WTC11 (cell line): Measurements from ENCODE around the gene SDF4. TPM values are rescaled to one million over a fixed set of nuclear protein-coding genes. Genes with fewer than 3 reads are reported as not detected.

Source experiments
- ATAC-seq: fragments of 200-7000 bp; cut with Tn5 transposase; 2 replicates; pipeline ENCODE4 v1.10.0; 2021; ENCODE audit warnings: mild to moderate bottlenecking, moderate library complexity
- CTCF ChIA-PET: fragments of 300-600 bp; sonication (Branson Sonifier 250); formaldehyde crosslinking; loops from one replicate; lab custom pipeline; 2021; ENCODE audit warnings: antibody characterized with exemption; lab: Charles Lee
- POLR2A ChIA-PET: fragments of 350-600 bp; sonication (Branson Sonifier 250); formaldehyde crosslinking; loops from one replicate; lab custom pipeline; 2021; ENCODE audit warnings: antibody characterized with exemption; lab: Charles Lee
- DNase-seq: peaks from one replicate; pipeline ENCODE4 v3.0.0; 2021; ENCODE audit warnings: low spot score
- H3K27ac Mint-ChIP-seq: 2 replicates; pipeline ENCODE4 v1.8.0; 2021; ENCODE audit warnings: mixed read lengths
- H3K27me3 Mint-ChIP-seq: 2 replicates; pipeline ENCODE4 v1.8.0; 2021; ENCODE audit warnings: low read depth, mild to moderate bottlenecking, moderate library complexity, mixed read lengths
- H3K36me3 Mint-ChIP-seq: 2 replicates; pipeline ENCODE4 v1.8.0; 2021; ENCODE audit warnings: mixed read lengths
- H3K4me1 Mint-ChIP-seq: 2 replicates; pipeline ENCODE4 v1.8.0; 2022; ENCODE audit warnings: mixed read lengths
- H3K4me3 Mint-ChIP-seq: 2 replicates; pipeline ENCODE4 v1.8.0; 2021; ENCODE audit warnings: mild to moderate bottlenecking, moderate library complexity, mixed read lengths
- H3K9me3 Mint-ChIP-seq: 2 replicates; pipeline ENCODE4 v1.8.0; 2021; ENCODE audit warnings: mixed read lengths
- ATF1 ChIP-seq: sonication (generic); formaldehyde crosslinking; IDR thresholded peaks from 2 replicates; pipeline ENCODE4 v1.8.1; 2023; ENCODE audit warnings: mild to moderate bottlenecking, moderate library complexity, missing genetic modification reagents
- E2F4 ChIP-seq: sonication (generic); formaldehyde crosslinking; IDR thresholded peaks from 2 replicates; pipeline ENCODE4 v1.8.1; 2022; ENCODE audit warnings: low read depth, mild to moderate bottlenecking, moderate library complexity, missing genetic modification reagents, borderline replicate concordance
- GRHL2 ChIP-seq: fragments of 250-450 bp; sonication (Bioruptor Pico); IDR thresholded peaks from 2 replicates; pipeline ENCODE4 v1.8.0; 2022; ENCODE audit warnings: mild to moderate bottlenecking, moderate library complexity; ENCODE audit not compliant: insufficient replicate concordance, severe bottlenecking
- NFE2L1 ChIP-seq: sonication (generic); formaldehyde crosslinking; IDR thresholded peaks from 2 replicates; pipeline ENCODE4 v1.8.1; 2023; ENCODE audit warnings: missing genetic modification reagents
- NFYB ChIP-seq: sonication (generic); formaldehyde crosslinking; conservative IDR thresholded peaks from 2 replicates; pipeline ENCODE4 v1.8.0; 2022; ENCODE audit warnings: low read depth, missing genetic modification reagents
- NR1H2 ChIP-seq: sonication (generic); formaldehyde crosslinking; IDR thresholded peaks from 2 replicates; pipeline ENCODE4 v1.9.0; 2021; ENCODE audit warnings: mild to moderate bottlenecking, moderate library complexity, missing genetic modification reagents
- OVOL2 ChIP-seq: fragments of 250-450 bp; sonication (Bioruptor Pico); IDR thresholded peaks from 2 replicates; pipeline ENCODE4 v1.9.0; 2021; ENCODE audit warnings: mild to moderate bottlenecking, borderline replicate concordance
- PRRX2 ChIP-seq: fragments of 250-450 bp; sonication (Bioruptor Pico); IDR thresholded peaks from 2 replicates; pipeline ENCODE4 v1.8.0; 2021; ENCODE audit warnings: mild to moderate bottlenecking
- STAT6 ChIP-seq: sonication (generic); formaldehyde crosslinking; conservative IDR thresholded peaks from 2 replicates; pipeline ENCODE4 v1.8.1; 2023; ENCODE audit warnings: mild to moderate bottlenecking, low read depth, missing genetic modification reagents, moderate library complexity
- TP53 ChIP-seq: sonication (generic); formaldehyde crosslinking; IDR thresholded peaks from 2 replicates; pipeline ENCODE4 v1.8.1; 2023; ENCODE audit warnings: mild to moderate bottlenecking, missing genetic modification reagents
- ZNF138 ChIP-seq: sonication (generic); formaldehyde crosslinking; conservative IDR thresholded peaks from 2 replicates; pipeline ENCODE4 v1.8.1; 2022; ENCODE audit warnings: mild to moderate bottlenecking, moderate library complexity, missing genetic modification reagents
- ZNF219 ChIP-seq: sonication (generic); formaldehyde crosslinking; IDR thresholded peaks from 2 replicates; pipeline ENCODE4 v1.8.0; 2023; ENCODE audit warnings: missing genetic modification reagents, mild to moderate bottlenecking, borderline replicate concordance
- total RNA-seq: library from RNA; stranded (reverse); gene quantifications from 3 replicates; pipeline ENCODE4 v1.2.3, GENCODE V29; 2021
- TF ChIP-seq, protein P1 (sequence below): sonication (generic); formaldehyde crosslinking; IDR thresholded peaks from 2 replicates; pipeline ENCODE4 v1.8.0; 2023; ENCODE audit warnings: mild to moderate bottlenecking, missing genetic modification reagents
- TF ChIP-seq, protein P2 (sequence below): sonication (generic); formaldehyde crosslinking; IDR thresholded peaks from 2 replicates; pipeline ENCODE4 v1.8.0; 2022; ENCODE audit warnings: mild to moderate bottlenecking, missing genetic modification reagents
- TF ChIP-seq, protein P3 (sequence below): sonication (generic); formaldehyde crosslinking; IDR thresholded peaks from 2 replicates; pipeline ENCODE4 v1.8.1; 2023; ENCODE audit warnings: mild to moderate bottlenecking, missing genetic modification reagents

Gene SDF4
- total RNA-seq, 1 experiment from 2014 or later, result 101 TPM

- H3K36me3 Mint-ChIP-seq, result peaks cover 17% of the 10 kb centered on the region
- no peaks in the 10 kb centered on the region for H3K27me3 Mint-ChIP-seq
- H3K9me3 Mint-ChIP-seq, result no peaks in the 10 kb centered on the region
- H3K4me1 Mint-ChIP-seq, result no peaks in the 10 kb centered on the region
- POLR2A ChIA-PET, result no interaction called here
- DNase-seq, result no peak
- H3K27ac Mint-ChIP-seq, result no peak overlapping the region
- H3K4me3 Mint-ChIP-seq, result no peak overlapping the region
- no peak for TF ChIP-seq E2F4 (CRISPR knock-in tag)
- CTCF ChIA-PET, result no interaction called here
- ATAC-seq, result no peak
Observed at GRCh38 chr1:1223891-1224290, 7.9 kb downstream of the SDF4 start.

GRCh38 chr1:1223321-1223720 lies 8.5 kb downstream of the SDF4 start:
- CTCF ChIA-PET, result no interaction called here
- peaks cover 17% of the 10 kb centered on the region for H3K36me3 Mint-ChIP-seq
- H3K9me3 Mint-ChIP-seq, result no peaks in the 10 kb centered on the region

GRCh38 chr1:1222575-1223225 lies 9.1 kb downstream of the SDF4 start:
- Mint-ChIP-seq H3K9me3 (no peaks in the 10 kb centered on the region), H3K36me3 (peaks cover 17% of the 10 kb centered on the region)

More at GRCh38 chr1:1223321-1223720, 8.5 kb downstream of the SDF4 start:
- H3K27me3 Mint-ChIP-seq, result no peaks in the 10 kb centered on the region
- ATAC-seq, result no peak
- DNase-seq, result no peak
- POLR2A ChIA-PET, result no interaction called here
- peak overlapping the region; percentile 43 for H3K27ac Mint-ChIP-seq
- TF ChIP-seq STAT6, result no peak
- no peak for TF ChIP-seq OVOL2
- TF ChIP-seq, protein P1, sequence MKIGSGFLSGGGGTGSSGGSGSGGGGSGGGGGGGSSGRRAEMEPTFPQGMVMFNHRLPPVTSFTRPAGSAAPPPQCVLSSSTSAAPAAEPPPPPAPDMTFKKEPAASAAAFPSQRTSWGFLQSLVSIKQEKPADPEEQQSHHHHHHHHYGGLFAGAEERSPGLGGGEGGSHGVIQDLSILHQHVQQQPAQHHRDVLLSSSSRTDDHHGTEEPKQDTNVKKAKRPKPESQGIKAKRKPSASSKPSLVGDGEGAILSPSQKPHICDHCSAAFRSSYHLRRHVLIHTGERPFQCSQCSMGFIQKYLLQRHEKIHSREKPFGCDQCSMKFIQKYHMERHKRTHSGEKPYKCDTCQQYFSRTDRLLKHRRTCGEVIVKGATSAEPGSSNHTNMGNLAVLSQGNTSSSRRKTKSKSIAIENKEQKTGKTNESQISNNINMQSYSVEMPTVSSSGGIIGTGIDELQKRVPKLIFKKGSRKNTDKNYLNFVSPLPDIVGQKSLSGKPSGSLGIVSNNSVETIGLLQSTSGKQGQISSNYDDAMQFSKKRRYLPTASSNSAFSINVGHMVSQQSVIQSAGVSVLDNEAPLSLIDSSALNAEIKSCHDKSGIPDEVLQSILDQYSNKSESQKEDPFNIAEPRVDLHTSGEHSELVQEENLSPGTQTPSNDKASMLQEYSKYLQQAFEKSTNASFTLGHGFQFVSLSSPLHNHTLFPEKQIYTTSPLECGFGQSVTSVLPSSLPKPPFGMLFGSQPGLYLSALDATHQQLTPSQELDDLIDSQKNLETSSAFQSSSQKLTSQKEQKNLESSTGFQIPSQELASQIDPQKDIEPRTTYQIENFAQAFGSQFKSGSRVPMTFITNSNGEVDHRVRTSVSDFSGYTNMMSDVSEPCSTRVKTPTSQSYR (CRISPR knock-in tag), result no peak
- TF ChIP-seq ZNF138 (CRISPR knock-in tag), result no peak
- no peak for TF ChIP-seq ZNF219
- TF ChIP-seq NR1H2 (CRISPR knock-in tag), result no peak
- no peak for TF ChIP-seq PRRX2 (CRISPR knock-in tag)
- H3K4me3 Mint-ChIP-seq, result no peak overlapping the region
- no peaks in the 10 kb centered on the region for H3K4me1 Mint-ChIP-seq

More at GRCh38 chr1:1222575-1223225, 9.1 kb downstream of the SDF4 start:
- DNase-seq, result no peak
- ATAC-seq, result no peak
- Mint-ChIP-seq H3K27me3 (no peaks in the 10 kb centered on the region), H3K4me1 (no peaks in the 10 kb centered on the region), H3K27ac (peak overlapping the region; percentile 74; the same call in 1 of the 2 replicates), H3K4me3 (no peak overlapping the region)
- CTCF ChIA-PET, result no interaction called here
- TF ChIP-seq GRHL2 (CRISPR knock-in tag), result no peak
- no peak for TF ChIP-seq NFYB (CRISPR knock-in tag)
- TF ChIP-seq NFE2L1, result no peak
- TF ChIP-seq, protein P2, sequence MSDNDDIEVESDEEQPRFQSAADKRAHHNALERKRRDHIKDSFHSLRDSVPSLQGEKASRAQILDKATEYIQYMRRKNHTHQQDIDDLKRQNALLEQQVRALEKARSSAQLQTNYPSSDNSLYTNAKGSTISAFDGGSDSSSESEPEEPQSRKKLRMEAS, result no peak
- no peak for TF ChIP-seq ZNF138 (CRISPR knock-in tag)
- TF ChIP-seq, protein P3, sequence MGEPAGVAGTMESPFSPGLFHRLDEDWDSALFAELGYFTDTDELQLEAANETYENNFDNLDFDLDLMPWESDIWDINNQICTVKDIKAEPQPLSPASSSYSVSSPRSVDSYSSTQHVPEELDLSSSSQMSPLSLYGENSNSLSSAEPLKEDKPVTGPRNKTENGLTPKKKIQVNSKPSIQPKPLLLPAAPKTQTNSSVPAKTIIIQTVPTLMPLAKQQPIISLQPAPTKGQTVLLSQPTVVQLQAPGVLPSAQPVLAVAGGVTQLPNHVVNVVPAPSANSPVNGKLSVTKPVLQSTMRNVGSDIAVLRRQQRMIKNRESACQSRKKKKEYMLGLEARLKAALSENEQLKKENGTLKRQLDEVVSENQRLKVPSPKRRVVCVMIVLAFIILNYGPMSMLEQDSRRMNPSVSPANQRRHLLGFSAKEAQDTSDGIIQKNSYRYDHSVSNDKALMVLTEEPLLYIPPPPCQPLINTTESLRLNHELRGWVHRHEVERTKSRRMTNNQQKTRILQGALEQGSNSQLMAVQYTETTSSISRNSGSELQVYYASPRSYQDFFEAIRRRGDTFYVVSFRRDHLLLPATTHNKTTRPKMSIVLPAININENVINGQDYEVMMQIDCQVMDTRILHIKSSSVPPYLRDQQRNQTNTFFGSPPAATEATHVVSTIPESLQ, result no peak
- no peak for TF ChIP-seq ATF1
- no peak for TF ChIP-seq STAT6
- no peak for TF ChIP-seq TP53 (CRISPR knock-in tag)
- POLR2A ChIA-PET, result no interaction called here
